M059J (cell line): ENCODE measurements around the gene MYRIP. TPM values are rescaled to one million over a fixed set of nuclear protein-coding genes. Genes with fewer than 3 reads are reported as not detected.
A peak's percentile ranks its signal among the peaks of the same experiment; 100 is the strongest.
"Not testable (repeated sequence)": the region's sequence is repeated elsewhere in the genome, so short reads cannot be mapped to it uniquely, and the experiment has no call there.

ENCODE experiments used
- DNase-seq: peaks from one replicate; pipeline ENCODE4 v3.0.0-alpha.2; 2012; ENCODE audit warnings: low read depth
- total RNA-seq: library from RNA; depleted of rRNA; stranded (reverse); fragments of >200 nt; shearing (Covaris generic); gene quantifications from 2 replicates; pipeline ENCODE4 v1.2.3, GENCODE V29; 2014

The MYRIP gene
- total RNA-seq, 1 experiment from 2014 or later: 0.12 TPM

GRCh38 chr3:40283057-40283456 is 473.6 kb downstream of the MYRIP start:
- DNase-seq: not testable (repeated sequence)

DNA sequence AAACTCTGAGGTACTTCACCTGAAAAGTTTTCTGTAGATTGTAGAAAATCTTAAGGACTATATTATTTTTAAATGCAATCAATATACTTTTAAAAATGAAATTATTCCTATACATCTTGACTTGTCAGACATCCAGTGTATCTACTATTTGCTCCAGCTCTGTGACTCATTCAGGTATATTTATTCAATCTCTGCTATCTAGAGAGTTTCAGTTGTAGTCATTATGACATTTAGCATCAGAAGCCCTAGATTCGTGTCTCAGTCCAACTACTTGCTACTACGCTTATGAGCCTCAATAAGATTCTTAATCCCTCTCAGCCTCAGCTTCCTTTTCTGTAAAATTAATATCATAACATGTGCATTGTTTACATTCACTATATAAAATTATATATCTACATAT is 477.8 kb downstream of the MYRIP start:
- DNase-seq: no peak

GRCh38 chr3:40290396-40290795 is 481.0 kb downstream of the MYRIP start:
- DNase-seq: peak; percentile 36

DNA sequence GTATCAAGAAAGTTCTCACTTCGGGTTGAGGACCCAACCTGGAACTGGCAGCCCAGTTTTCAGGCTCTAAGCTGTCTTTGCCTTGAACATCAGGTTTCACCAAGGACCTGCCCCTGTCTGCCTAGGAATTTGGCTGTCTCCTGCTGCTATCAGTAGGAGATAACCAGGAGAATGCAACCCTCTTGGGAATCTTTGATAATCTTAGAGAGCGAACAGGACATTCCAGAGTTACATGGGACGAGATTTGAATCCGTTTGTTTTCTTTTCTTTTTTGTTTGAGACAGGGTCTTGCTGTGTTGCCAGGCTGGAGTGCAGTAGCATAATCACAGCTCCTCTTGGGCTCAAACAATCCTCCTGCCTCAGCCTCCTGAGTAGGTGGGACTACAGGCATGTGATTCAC is 482.1 kb downstream of the MYRIP start:
- no peak for DNase-seq

DNA sequence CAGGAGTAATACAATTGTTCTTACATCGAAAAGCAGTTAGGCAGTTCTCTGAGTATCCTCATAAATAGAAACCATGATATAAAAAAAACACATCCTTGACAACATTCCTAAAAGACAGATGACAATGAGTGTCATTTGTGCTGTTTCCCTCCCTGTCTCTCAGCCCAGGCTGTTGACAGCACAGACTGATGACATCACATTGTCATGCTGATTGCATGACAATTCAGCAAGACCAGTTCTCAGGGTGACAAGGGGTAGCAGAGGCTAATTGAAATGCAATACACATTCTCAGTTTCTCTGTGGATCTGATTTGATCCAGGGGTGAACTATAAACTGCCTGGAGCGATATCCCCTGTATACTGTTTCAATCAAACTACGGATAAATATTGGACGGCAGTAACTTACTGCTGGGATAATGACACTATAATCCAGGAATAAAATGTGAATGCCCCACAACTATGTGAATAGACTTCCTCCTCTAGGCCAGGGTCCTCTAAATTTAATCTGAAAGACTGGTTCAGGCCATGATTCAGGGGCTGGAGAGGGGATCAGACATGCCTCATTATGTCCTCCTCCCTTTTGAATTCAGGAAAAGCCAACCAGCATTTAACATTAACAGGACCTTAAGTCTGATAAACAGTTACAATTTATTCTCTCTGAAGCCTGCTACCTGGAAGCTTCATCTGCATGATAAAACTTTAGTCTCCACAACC is 483.4 kb downstream of the MYRIP start:
- no peak for DNase-seq

GRCh38 chr3:40294434-40294833 is 485.0 kb downstream of the MYRIP start:
- no peak for DNase-seq

GRCh38 chr3:40298075-40298474 is 488.7 kb downstream of the MYRIP start:
- no peak for DNase-seq

- no peak for DNase-seq
Observed at GRCh38 chr3:40299130-40299720, 489.8 kb downstream of the MYRIP start.

- peak; percentile 68 for DNase-seq
Observed at GRCh38 chr3:40299721-40300335, 490.4 kb downstream of the MYRIP start.

DNA sequence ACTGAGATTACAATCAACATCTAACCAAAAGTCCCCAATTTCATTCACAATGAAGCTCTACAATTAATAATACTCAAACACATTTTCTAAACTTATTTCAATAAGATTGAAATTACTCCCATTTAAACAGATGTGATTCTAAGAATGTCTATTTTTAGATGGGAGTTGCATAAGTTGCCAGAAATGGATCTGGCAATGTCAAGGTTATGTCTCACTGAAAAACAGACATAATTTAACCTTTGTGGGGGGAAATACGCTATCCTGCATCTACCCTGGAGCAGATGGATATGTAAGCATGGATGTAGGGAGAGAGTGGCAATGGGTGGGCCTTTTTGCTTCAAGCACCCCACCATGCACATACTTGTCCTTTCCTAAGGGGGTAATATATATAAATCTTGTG is 493.4 kb downstream of the MYRIP start:
- DNase-seq: no peak

GRCh38 chr3:40304352-40304751 is 494.9 kb downstream of the MYRIP start:
- no peak for DNase-seq

DNA sequence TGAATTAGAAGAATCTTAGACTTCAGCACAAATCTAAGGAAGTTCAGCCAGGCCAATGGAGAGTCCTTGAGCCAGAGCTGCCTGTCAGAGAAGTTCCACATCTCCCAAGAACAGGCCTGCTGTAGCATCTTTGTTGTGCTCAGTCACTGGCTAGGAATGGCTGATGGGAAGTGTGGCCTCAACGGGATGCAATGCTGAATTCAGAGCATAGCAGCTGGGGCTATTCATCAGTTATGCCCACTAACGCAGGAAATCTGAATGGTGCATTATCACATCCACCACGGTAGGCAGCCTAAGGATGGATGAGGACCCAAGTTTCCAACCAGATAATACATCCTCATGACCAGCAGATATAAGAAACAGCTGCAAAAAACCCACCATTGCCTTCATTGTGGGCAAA is 496.9 kb downstream of the MYRIP start:
- DNase-seq: no peak

GRCh38 chr3:40307176-40307575 is 497.8 kb downstream of the MYRIP start:
- no peak for DNase-seq

DNA sequence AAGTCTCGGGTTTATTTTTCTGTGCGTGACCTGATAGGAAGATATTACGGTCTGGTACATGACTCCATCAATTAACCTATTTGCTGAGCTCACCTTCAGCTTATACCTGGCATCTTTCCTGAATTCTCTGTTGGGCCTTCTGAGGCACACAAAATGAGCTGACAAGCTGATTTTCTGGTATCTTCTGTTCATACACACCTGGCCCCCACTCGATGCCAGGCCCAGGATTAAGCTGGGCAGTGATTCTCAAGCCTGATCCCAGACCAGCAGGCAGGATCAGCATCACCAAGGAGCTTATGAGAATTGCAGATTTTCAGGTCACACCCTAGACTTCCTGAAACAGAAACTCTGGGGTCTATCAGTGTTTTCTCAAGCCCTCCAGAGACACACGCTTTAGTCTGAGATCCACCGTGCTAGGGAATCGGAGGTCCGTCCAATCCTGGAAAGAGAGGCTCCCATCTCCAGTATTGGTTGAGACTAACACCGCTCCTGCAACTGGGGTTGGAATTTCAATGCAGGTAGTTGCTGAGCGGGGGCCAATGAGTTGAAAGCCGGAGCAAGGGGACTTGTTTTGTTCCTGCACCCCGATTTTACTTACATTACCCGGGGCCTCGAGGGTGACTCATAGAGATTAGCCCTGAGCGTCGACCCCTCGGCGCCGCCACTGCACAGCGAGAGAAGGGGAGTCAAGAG is 499.5 kb downstream of the MYRIP start:
- no peak for DNase-seq

DNA sequence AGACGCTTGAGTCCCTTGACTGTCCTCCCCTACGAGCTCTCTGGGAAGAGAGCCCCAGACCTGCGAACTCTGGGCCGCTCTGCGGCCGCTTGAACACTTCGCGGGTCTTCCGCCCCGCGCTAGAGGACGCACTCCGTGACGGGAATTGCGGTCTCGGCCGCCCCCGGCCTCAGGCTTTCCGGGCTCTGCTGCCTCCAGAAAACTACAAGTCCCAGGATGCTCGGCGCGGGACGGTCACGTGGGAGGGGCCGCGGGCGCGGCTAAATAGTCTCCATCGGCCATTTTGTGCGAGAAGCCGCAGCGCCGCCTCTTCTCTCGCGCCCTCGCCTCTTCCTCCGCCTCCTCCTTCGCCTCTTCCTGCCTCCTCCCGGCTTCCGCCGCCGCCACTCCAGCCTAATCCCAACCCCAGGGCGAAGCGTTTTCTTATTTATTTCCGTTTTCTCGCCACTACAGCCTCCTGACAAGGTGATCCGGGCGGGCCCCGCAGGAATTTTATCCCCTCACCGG is 500.1 kb downstream of the MYRIP start, which contains the start of gene EIF1B:
Gene EIF1B, plus strand, starts transcription at position 290 of the 507 bp plus-strand sequence. CDS start 235 bp downstream, outside the sequence.
- DNase-seq: peak; percentile 92
